GM06990 (cell line): Measurements from ENCODE around the gene HCN2.
A peak's percentile ranks its signal among the peaks of the same experiment; 100 is the strongest.

Source experiments
- DNase-seq: peaks from one replicate; pipeline ENCODE4 v3.0.0-alpha.2; 2011; ENCODE audit not compliant: insufficient read length; ENCODE audit errors: extremely low read depth
- H3K27me3 ChIP-seq: replicated peaks from 2 replicates; pipeline ENCODE4 v1.6.0; 2011; ENCODE audit warnings: low read length; ENCODE audit not compliant: control insufficient read depth, insufficient read depth
- H3K36me3 ChIP-seq: 2 replicates; pipeline ENCODE4 v1.5.1; 2011; ENCODE audit warnings: low read length; ENCODE audit not compliant: control insufficient read depth, insufficient read depth
- H3K4me3 ChIP-seq: replicated peaks from 2 replicates; pipeline ENCODE4 v1.5.1; 2011; ENCODE audit warnings: low read depth, mild to moderate bottlenecking, control low read depth, low read length
- CTCF ChIP-seq: IDR thresholded peaks from 2 replicates; pipeline ENCODE4 v1.5.1; 2011; ENCODE audit warnings: low read length, control low read depth, mild to moderate bottlenecking, inconsistent platforms; ENCODE audit not compliant: insufficient read depth, poor library complexity, severe bottlenecking

HCN2 gene

GRCh38 chr19:567296-567900, 22.3 kb upstream of the HCN2 start:
- Histone ChIP-seq H3K4me3 (no peak overlapping the region), H3K27me3 (no peaks in the 10 kb centered on the region), H3K36me3 (no peaks in the 10 kb centered on the region)
- DNase-seq: no peak
- no peak for TF ChIP-seq CTCF

DNA sequence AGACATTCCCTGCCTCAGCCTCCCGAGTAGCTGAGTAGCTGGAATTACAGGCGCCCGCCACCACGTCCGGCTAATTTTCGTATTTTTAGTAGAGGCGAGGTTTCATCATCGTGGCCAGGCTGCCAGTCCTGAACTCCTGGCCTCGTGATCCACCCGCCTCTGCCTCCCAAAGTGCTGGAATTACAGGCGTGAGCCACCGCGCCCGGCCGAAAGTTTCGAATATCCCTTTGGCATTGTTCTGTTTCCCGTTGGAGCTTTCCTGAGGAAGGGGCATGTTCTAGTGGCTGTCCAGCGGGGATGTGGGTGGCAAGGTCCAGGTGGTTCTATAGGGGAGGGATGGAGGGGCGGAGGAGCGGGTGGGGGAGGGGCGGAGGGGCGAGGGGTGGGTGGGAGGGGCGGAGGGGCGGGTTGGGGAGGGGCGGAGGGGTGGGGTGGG, 19.4 kb upstream of the HCN2 start:
- no peak for TF ChIP-seq CTCF
- Histone ChIP-seq H3K36me3 (no peaks in the 10 kb centered on the region), H3K27me3 (no peaks in the 10 kb centered on the region), H3K4me3 (no peak overlapping the region)
- no peak for DNase-seq

DNA sequence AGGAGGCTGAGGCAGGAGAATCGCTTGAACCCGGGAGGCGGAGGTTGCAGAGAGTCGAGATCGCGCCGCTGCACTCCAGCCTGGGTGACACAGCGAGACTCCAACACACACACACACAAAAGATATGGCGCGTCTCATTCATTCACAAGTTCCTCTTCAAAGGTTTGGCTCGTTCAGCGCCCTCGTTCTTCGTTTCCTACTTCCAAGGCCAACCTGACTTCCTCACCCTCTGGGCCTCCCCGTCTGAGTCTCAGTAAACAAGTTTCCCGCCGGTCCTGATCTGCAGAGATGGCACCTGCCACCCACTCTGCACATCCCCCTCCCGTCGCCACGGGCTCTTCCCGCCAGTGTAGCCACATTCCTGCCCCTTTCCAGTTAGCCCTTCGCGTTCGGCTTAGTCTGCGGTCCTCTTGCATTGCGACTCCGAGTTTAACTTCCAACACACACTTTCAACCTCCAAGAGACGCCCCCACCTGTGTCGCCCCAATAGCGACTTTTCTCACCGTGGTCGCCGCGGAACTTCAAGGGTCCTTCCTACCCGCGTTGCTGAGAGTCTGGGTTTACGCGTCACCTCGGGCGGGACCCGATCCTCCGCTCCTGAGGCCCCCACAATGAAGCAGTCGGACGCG, 18.6 kb upstream of the HCN2 start:
- no peak for TF ChIP-seq CTCF
- Histone ChIP-seq H3K4me3 (peak overlapping the region; percentile 53), H3K27me3 (no peaks in the 10 kb centered on the region), H3K36me3 (no peaks in the 10 kb centered on the region)
- peak; percentile 79 for DNase-seq

GRCh38 chr19:571566-571974, 18.1 kb upstream of the HCN2 start:
- DNase-seq: no peak
- peak overlapping the region; percentile 53 for H3K4me3 ChIP-seq
- H3K36me3 ChIP-seq: no peaks in the 10 kb centered on the region
- no peaks in the 10 kb centered on the region for H3K27me3 ChIP-seq
- TF ChIP-seq CTCF: no peak

- no peak for TF ChIP-seq CTCF
- no peaks in the 10 kb centered on the region for H3K27me3 ChIP-seq
- peak within 1 kb of the TSS; percentile 98 for H3K4me3 ChIP-seq
- DNase-seq: peak; percentile 98
- peaks cover 6% of the 10 kb centered on the region for H3K36me3 ChIP-seq
These were observed 17.4 kb upstream of the HCN2 start, which contains the start of gene BSG for GRCh38 chr19:572140-572742. Gene BSG (plus strand): TSS chr19:572596. CDS start chr19:572635, 39 bp downstream.
